H9 (cell line): ENCODE measurements around the gene LRP10. TPM values are rescaled to one million over a fixed set of nuclear protein-coding genes. Genes with fewer than 3 reads are reported as not detected.

Source experiments
- DNase-seq: peaks from one replicate; pipeline ENCODE4 v3.0.0-alpha.2; 2017
- H2AFZ ChIP-seq: one replicate; pipeline ENCODE4 v1.6.1; 2013; ENCODE audit warnings: mild to moderate bottlenecking, low read length, control low read depth, moderate library complexity
- H2AK5ac ChIP-seq: 2 replicates; pipeline ENCODE4 v1.6.1; 2013; ENCODE audit warnings: low read length, control low read depth, mixed read lengths; ENCODE audit not compliant: insufficient read length
- H2BK120ac ChIP-seq: one replicate; pipeline ENCODE4 v1.6.1; 2013; ENCODE audit warnings: low read depth, mild to moderate bottlenecking, low read length, control low read depth, inconsistent platforms; ENCODE audit not compliant: poor library complexity, severe bottlenecking
- H2BK12ac ChIP-seq: 2 replicates; pipeline ENCODE4 v1.6.1; 2013; ENCODE audit warnings: low read length, control low read depth, mixed read lengths, low read depth; ENCODE audit not compliant: insufficient read length
- H2BK15ac ChIP-seq: 2 replicates; pipeline ENCODE4 v1.6.1; 2013; ENCODE audit warnings: low read depth, low read length, control low read depth
- H2BK20ac ChIP-seq: one replicate; pipeline ENCODE4 v1.6.1; 2013; ENCODE audit warnings: low read depth, mild to moderate bottlenecking, low read length, control low read depth, inconsistent platforms; ENCODE audit not compliant: poor library complexity, severe bottlenecking
- H2BK5ac ChIP-seq: 2 replicates; pipeline ENCODE4 v1.6.1; 2013; ENCODE audit warnings: low read length, control low read depth, mixed read lengths; ENCODE audit not compliant: insufficient read length
- H3K14ac ChIP-seq: 2 replicates; pipeline ENCODE4 v1.6.1; 2013; ENCODE audit warnings: low read length, control low read depth; ENCODE audit not compliant: insufficient read depth
- H3K18ac ChIP-seq: 2 replicates; pipeline ENCODE4 v1.6.1; 2013; ENCODE audit warnings: low read depth, mild to moderate bottlenecking, mixed read lengths, low read length, control low read depth; ENCODE audit not compliant: insufficient read length
- H3K23ac ChIP-seq: 2 replicates; pipeline ENCODE4 v1.6.1; 2013; ENCODE audit warnings: low read length, control low read depth, mixed read lengths, low read depth; ENCODE audit not compliant: insufficient read length
- H3K23me2 ChIP-seq: 2 replicates; pipeline ENCODE4 v1.6.1; 2013; ENCODE audit warnings: low read depth, mild to moderate bottlenecking, mixed read lengths, low read length, control low read depth; ENCODE audit not compliant: insufficient read length, poor library complexity, severe bottlenecking
- H3K27ac ChIP-seq: 2 replicates; pipeline ENCODE4 v1.5.1; 2013; ENCODE audit warnings: low read length, control low read depth, mixed read lengths, low read depth; ENCODE audit not compliant: insufficient read length
- H3K27me3 ChIP-seq: 2 replicates; pipeline ENCODE4 v1.6.1; 2013; ENCODE audit warnings: low read length, control low read depth, inconsistent platforms; ENCODE audit not compliant: insufficient read depth
- H3K4ac ChIP-seq: 2 replicates; pipeline ENCODE4 v1.6.1; 2013; ENCODE audit warnings: low read depth, mild to moderate bottlenecking, control low read depth, inconsistent platforms, low read length, moderate library complexity
- H3K4me1 ChIP-seq: 2 replicates; pipeline ENCODE4 v1.6.1; 2013; ENCODE audit warnings: low read length, control low read depth, inconsistent platforms; ENCODE audit not compliant: insufficient read depth
- H3K4me2 ChIP-seq: 2 replicates; pipeline ENCODE4 v1.6.1; 2013; ENCODE audit warnings: low read length, control low read depth, mixed read lengths; ENCODE audit not compliant: insufficient read length, insufficient read depth
- H3K56ac ChIP-seq: 2 replicates; pipeline ENCODE4 v1.6.1; 2013; ENCODE audit warnings: low read depth, mild to moderate bottlenecking, mixed read lengths, low read length, control low read depth; ENCODE audit not compliant: insufficient read length
- H3K79me1 ChIP-seq: 2 replicates; pipeline ENCODE4 v1.6.1; 2013; ENCODE audit warnings: low read depth, mild to moderate bottlenecking, moderate library complexity, low read length, control low read depth, inconsistent platforms; ENCODE audit not compliant: insufficient read depth, poor library complexity, severe bottlenecking
- H3K79me2 ChIP-seq: 2 replicates; pipeline ENCODE4 v1.6.1; 2013; ENCODE audit warnings: low read length, control low read depth, inconsistent platforms; ENCODE audit not compliant: insufficient read depth
- H3K9ac ChIP-seq: 2 replicates; pipeline ENCODE4 v1.6.1; 2013; ENCODE audit warnings: low read length, control low read depth, mixed read lengths; ENCODE audit not compliant: insufficient read length; ENCODE audit errors: extremely low read depth
- H3K9me3 ChIP-seq: one replicate; pipeline ENCODE4 v1.6.1; 2013; ENCODE audit warnings: low read depth, low read length, inconsistent platforms; ENCODE audit not compliant: control insufficient read depth
- H3T11ph ChIP-seq: one replicate; pipeline ENCODE4 v1.6.1; 2013; ENCODE audit warnings: mild to moderate bottlenecking, low read length, control low read depth, inconsistent platforms
- H4K20me1 ChIP-seq: one replicate; pipeline ENCODE4 v1.6.1; 2013; ENCODE audit not compliant: control insufficient read depth, insufficient read length, insufficient read depth
- H4K5ac ChIP-seq: 2 replicates; pipeline ENCODE4 v1.6.1; 2013; ENCODE audit warnings: low read depth, mild to moderate bottlenecking, mixed read lengths, low read length, control low read depth; ENCODE audit not compliant: insufficient read length
- H4K8ac ChIP-seq: replicated peaks from 2 replicates; pipeline ENCODE4 v1.6.1; 2013; ENCODE audit warnings: low read length, control low read depth, mixed read lengths, low read depth; ENCODE audit not compliant: insufficient read length
- H4K91ac ChIP-seq: 2 replicates; pipeline ENCODE4 v1.6.1; 2013; ENCODE audit warnings: low read depth, mild to moderate bottlenecking, moderate library complexity, mixed read lengths, low read length, control low read depth; ENCODE audit not compliant: insufficient read length
- H3K27ac Mint-ChIP-seq, 3 experiments: 2 replicates in 2 of 3; 3 replicates in 1 of 3; pipeline ENCODE4 v1.8.0; 2020 to 2021; ENCODE audit warnings: mixed read lengths in 3 of 3, mild to moderate bottlenecking in 1 of 3, moderate library complexity in 1 of 3
- H3K27me3 Mint-ChIP-seq: 2 replicates; pipeline ENCODE4 v1.8.0; 2021; ENCODE audit warnings: low read depth, mild to moderate bottlenecking, moderate library complexity, mixed read lengths
- H3K36me3 Mint-ChIP-seq, 3 experiments: 2 replicates in 2 of 3; 3 replicates in 1 of 3; pipeline ENCODE4 v1.8.0; 2020 to 2021; ENCODE audit warnings: low read depth in 3 of 3, mixed read lengths in 3 of 3; ENCODE audit not compliant: insufficient read depth in 1 of 3
- H3K4me1 Mint-ChIP-seq, 2 experiments: 2 replicates each; pipeline ENCODE4 v1.8.0; 2020; ENCODE audit warnings: mixed read lengths in 2 of 2
- H3K4me3 Mint-ChIP-seq, 2 experiments: 2 replicates in 1 of 2; 3 replicates in 1 of 2; pipeline ENCODE4 v1.8.0; 2020 to 2021; ENCODE audit warnings: mild to moderate bottlenecking in 2 of 2, mixed read lengths in 2 of 2, moderate library complexity in 1 of 2
- H3K9me3 Mint-ChIP-seq, 2 experiments: 2 replicates in 1 of 2; 3 replicates in 1 of 2; pipeline ENCODE4 v1.8.0; 2020; ENCODE audit warnings: mild to moderate bottlenecking in 2 of 2, mixed read lengths in 2 of 2, moderate library complexity in 1 of 2
- WGBS: extraction: QIAGEN DNeasy Blood & Tissue Kit; methylation state at CpG from one replicate; pipeline ENCODE4 v1.1.7; 2013; ENCODE audit warnings: missing lambda C conversion rate, low lambda C conversion rate, mixed read lengths; ENCODE audit not compliant: insufficient read length; ENCODE audit errors: extremely low coverage; 5-methylcytosine and 5-hydroxymethylcytosine counted together
- total RNA-seq: library from RNA; stranded (reverse); gene quantifications from 2 replicates; pipeline ENCODE4 v1.2.1, GENCODE V29; 2021
- TF ChIP-seq, protein P1 (sequence below): fragments of 200-600 bp; sonication (generic); conservative IDR thresholded peaks from 3 replicates; pipeline ENCODE4 v1.8.0; 2021; ENCODE audit warnings: antibody characterized with exemption, mild to moderate bottlenecking

The LRP10 gene
- total RNA-seq, 1 experiment from 2014 or later: 13.3 TPM

DNA sequence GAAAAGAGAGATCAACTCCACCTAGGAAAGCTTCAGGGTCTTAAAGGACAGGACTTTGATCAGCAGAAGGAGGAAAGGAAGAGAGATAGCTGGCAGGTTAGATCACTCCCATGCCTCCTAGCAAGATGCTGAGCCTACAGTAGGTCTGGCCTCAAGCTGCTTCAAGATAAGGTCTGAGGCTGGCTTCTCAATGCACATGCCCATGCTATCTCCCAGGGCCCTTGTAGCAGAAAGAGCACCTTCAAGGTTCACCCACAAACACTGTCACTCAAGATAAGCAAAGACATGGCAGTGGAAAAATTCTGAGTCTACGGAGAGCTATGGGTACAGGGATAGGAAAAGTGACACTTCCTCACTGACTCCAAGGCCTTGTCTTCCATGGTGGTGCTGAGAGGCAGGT, 25.8 kb downstream of the LRP10 start:
- H3K56ac ChIP-seq: no peak overlapping the region
- no peaks in the 10 kb centered on the region for H3K79me2 ChIP-seq
- H2AFZ ChIP-seq: no peak overlapping the region
- H3K79me1 ChIP-seq: no peaks in the 10 kb centered on the region
- Mint-ChIP-seq H3K27ac (no peak overlapping the region), H3K4me3 (no peak overlapping the region), H3K4me1 (peaks cover 18 to 25% of the 10 kb centered on the region in 2 experiments), H3K9me3 (no peaks in the 10 kb centered on the region), H3K36me3 (peaks cover 13 to 22% (median 17%) of the 10 kb centered on the region in 3 experiments; a peak in 6 of 7 replicates), H3K27me3 (peaks cover 45% of the 10 kb centered on the region)
- H3K9me3 ChIP-seq: no peaks in the 10 kb centered on the region
- H4K91ac ChIP-seq: no peak overlapping the region
- no peaks in the 10 kb centered on the region for H3K4me1 ChIP-seq
- H2BK15ac ChIP-seq: no peak overlapping the region
- no peaks in the 10 kb centered on the region for H3K23me2 ChIP-seq
- TF ChIP-seq, protein P1, sequence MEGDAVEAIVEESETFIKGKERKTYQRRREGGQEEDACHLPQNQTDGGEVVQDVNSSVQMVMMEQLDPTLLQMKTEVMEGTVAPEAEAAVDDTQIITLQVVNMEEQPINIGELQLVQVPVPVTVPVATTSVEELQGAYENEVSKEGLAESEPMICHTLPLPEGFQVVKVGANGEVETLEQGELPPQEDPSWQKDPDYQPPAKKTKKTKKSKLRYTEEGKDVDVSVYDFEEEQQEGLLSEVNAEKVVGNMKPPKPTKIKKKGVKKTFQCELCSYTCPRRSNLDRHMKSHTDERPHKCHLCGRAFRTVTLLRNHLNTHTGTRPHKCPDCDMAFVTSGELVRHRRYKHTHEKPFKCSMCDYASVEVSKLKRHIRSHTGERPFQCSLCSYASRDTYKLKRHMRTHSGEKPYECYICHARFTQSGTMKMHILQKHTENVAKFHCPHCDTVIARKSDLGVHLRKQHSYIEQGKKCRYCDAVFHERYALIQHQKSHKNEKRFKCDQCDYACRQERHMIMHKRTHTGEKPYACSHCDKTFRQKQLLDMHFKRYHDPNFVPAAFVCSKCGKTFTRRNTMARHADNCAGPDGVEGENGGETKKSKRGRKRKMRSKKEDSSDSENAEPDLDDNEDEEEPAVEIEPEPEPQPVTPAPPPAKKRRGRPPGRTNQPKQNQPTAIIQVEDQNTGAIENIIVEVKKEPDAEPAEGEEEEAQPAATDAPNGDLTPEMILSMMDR: no peak
- no peak overlapping the region for H2BK5ac ChIP-seq
- no peak overlapping the region for H3T11ph ChIP-seq
- no peak overlapping the region for H3K23ac ChIP-seq
- H3K9ac ChIP-seq: no peak overlapping the region
- H2BK20ac ChIP-seq: no peak overlapping the region
- H3K4me2 ChIP-seq: no peak overlapping the region
- H4K8ac ChIP-seq: no peak overlapping the region
- H2BK120ac ChIP-seq: no peak overlapping the region
- no peak for DNase-seq
- no peak overlapping the region for H4K5ac ChIP-seq
- H2BK12ac ChIP-seq: no peak overlapping the region
- H2AK5ac ChIP-seq: no peak overlapping the region
- H3K27me3 ChIP-seq: peaks cover 9% of the 10 kb centered on the region; the same call in 1 of the 2 replicates
- H4K20me1 ChIP-seq: no peaks in the 10 kb centered on the region
- no peak overlapping the region for H3K18ac ChIP-seq
- H3K4ac ChIP-seq: no peak overlapping the region
- no CpG with 5 or more reads among the region's 1 CpG for WGBS
- no peak overlapping the region for H3K27ac ChIP-seq
- no peak overlapping the region for H3K14ac ChIP-seq
